ENCODE measurements around the gene AAMP. TPM values are rescaled to one million over a fixed set of nuclear protein-coding genes. Genes with fewer than 3 reads are reported as not detected.

AAMP gene
- total RNA-seq, 1 experiment from 2014 or later = 125 TPM

DNA sequence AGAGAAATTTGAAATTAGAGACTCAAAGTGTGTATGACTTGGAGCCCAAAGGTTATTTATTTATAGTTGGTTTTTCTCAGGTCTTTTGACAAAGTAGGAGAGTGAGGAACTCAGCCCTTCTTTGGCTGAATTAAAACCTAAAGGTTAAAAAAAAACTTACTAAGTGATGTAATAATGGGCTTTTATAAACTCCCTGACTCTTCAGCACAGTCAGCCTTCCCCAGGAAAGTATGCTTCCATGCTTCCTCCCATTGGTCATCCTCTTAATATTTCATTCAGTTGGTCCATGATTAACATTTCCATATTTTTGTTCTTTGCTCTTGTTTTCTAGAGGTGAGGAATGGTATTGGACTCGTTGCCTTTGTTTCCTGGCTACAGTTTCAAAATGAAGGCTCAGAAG, 45.8 kb downstream of the AAMP start:
- Mint-ChIP-seq H3K4me1 (peaks cover 14% of the 10 kb centered on the region), H3K9me3 (no peaks in the 10 kb centered on the region), H3K4me3 (no peak overlapping the region), H3K27ac (0 out of 2 replicates have a peak overlapping the region, but pooled peaks have one; percentile 32), H3K27me3 (ENCODE audit: low read depth) (no peaks in the 10 kb centered on the region), H3K36me3 (peaks cover 52% of the 10 kb centered on the region)
- TF ChIP-seq HMGA2 (CRISPR knock-in tag; IDR thresholded peaks at IDR 0.05) (no peak), KAT7 (CRISPR knock-in tag; IDR thresholded peaks at IDR 0.05; ENCODE audit: borderline replicate concordance) (no peak)
- TF ChIP-seq, protein P1, sequence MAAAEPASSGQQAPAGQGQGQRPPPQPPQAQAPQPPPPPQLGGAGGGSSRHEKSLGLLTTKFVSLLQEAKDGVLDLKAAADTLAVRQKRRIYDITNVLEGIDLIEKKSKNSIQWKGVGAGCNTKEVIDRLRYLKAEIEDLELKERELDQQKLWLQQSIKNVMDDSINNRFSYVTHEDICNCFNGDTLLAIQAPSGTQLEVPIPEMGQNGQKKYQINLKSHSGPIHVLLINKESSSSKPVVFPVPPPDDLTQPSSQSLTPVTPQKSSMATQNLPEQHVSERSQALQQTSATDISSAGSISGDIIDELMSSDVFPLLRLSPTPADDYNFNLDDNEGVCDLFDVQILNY (CRISPR knock-in tag; IDR thresholded peaks at IDR 0.05) = no peak
- TF ChIP-seq, protein P2, sequence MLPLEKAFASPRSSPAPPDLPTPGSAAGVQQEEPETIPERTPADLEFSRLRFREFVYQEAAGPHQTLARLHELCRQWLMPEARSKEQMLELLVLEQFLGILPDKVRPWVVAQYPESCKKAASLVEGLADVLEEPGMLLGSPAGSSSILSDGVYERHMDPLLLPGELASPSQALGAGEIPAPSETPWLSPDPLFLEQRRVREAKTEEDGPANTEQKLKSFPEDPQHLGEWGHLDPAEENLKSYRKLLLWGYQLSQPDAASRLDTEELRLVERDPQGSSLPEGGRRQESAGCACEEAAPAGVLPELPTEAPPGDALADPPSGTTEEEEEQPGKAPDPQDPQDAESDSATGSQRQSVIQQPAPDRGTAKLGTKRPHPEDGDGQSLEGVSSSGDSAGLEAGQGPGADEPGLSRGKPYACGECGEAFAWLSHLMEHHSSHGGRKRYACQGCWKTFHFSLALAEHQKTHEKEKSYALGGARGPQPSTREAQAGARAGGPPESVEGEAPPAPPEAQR (CRISPR knock-in tag; IDR thresholded peaks at IDR 0.05) = no peak
- TF ChIP-seq, protein P3, sequence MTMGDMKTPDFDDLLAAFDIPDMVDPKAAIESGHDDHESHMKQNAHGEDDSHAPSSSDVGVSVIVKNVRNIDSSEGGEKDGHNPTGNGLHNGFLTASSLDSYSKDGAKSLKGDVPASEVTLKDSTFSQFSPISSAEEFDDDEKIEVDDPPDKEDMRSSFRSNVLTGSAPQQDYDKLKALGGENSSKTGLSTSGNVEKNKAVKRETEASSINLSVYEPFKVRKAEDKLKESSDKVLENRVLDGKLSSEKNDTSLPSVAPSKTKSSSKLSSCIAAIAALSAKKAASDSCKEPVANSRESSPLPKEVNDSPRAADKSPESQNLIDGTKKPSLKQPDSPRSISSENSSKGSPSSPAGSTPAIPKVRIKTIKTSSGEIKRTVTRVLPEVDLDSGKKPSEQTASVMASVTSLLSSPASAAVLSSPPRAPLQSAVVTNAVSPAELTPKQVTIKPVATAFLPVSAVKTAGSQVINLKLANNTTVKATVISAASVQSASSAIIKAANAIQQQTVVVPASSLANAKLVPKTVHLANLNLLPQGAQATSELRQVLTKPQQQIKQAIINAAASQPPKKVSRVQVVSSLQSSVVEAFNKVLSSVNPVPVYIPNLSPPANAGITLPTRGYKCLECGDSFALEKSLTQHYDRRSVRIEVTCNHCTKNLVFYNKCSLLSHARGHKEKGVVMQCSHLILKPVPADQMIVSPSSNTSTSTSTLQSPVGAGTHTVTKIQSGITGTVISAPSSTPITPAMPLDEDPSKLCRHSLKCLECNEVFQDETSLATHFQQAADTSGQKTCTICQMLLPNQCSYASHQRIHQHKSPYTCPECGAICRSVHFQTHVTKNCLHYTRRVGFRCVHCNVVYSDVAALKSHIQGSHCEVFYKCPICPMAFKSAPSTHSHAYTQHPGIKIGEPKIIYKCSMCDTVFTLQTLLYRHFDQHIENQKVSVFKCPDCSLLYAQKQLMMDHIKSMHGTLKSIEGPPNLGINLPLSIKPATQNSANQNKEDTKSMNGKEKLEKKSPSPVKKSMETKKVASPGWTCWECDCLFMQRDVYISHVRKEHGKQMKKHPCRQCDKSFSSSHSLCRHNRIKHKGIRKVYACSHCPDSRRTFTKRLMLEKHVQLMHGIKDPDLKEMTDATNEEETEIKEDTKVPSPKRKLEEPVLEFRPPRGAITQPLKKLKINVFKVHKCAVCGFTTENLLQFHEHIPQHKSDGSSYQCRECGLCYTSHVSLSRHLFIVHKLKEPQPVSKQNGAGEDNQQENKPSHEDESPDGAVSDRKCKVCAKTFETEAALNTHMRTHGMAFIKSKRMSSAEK (CRISPR knock-in tag; IDR thresholded peaks at IDR 0.05; ENCODE audit: borderline replicate concordance) = no peak
- ChIA-PET CTCF (no interaction called here), POLR2A (no interaction called here)
- no peak for DNase-seq (ENCODE audit: low spot score)
- no peak for ATAC-seq

DNA sequence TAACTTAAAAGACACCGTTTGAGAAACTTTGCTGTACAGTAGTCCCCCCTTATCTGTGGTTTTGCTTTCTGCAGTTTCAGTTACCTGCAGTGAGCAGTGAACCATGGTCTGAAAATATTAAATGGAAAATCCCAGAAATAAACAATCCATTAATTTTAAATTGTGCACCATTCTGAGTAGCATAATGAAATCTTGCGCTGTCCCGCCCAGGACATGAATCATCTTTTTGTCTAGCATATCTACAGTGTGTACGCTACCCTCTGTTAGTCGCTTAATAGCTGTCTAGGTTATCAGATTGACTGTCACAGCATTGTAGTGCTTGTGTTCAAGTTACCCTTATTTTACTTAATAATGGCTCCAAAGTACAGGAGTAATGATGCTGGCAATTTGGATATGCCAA, 46.9 kb downstream of the AAMP start:
- Mint-ChIP-seq H3K27ac (no peak overlapping the region), H3K9me3 (no peaks in the 10 kb centered on the region), H3K4me3 (no peak overlapping the region), H3K36me3 (peaks cover 40% of the 10 kb centered on the region), H3K27me3 (ENCODE audit: low read depth) (no peaks in the 10 kb centered on the region), H3K4me1 (peaks cover 25% of the 10 kb centered on the region)
- ChIA-PET POLR2A (no interaction called here), CTCF (interaction anchor here (2.1 kb wide), 1 partner anchor 8 kb away, joined by 4 read pairs; no protein-coding TSS in a partner anchor)
- ATAC-seq (no peak), DNase-seq (ENCODE audit: low spot score) (no peak)
- no peak for TF ChIP-seq TCF7 (CRISPR knock-in tag; IDR thresholded peaks at IDR 0.05; ENCODE audit: low read depth)
- TF ChIP-seq, protein P4, sequence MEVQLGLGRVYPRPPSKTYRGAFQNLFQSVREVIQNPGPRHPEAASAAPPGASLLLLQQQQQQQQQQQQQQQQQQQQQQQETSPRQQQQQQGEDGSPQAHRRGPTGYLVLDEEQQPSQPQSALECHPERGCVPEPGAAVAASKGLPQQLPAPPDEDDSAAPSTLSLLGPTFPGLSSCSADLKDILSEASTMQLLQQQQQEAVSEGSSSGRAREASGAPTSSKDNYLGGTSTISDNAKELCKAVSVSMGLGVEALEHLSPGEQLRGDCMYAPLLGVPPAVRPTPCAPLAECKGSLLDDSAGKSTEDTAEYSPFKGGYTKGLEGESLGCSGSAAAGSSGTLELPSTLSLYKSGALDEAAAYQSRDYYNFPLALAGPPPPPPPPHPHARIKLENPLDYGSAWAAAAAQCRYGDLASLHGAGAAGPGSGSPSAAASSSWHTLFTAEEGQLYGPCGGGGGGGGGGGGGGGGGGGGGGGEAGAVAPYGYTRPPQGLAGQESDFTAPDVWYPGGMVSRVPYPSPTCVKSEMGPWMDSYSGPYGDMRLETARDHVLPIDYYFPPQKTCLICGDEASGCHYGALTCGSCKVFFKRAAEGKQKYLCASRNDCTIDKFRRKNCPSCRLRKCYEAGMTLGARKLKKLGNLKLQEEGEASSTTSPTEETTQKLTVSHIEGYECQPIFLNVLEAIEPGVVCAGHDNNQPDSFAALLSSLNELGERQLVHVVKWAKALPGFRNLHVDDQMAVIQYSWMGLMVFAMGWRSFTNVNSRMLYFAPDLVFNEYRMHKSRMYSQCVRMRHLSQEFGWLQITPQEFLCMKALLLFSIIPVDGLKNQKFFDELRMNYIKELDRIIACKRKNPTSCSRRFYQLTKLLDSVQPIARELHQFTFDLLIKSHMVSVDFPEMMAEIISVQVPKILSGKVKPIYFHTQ (CRISPR knock-in tag; IDR thresholded peaks at IDR 0.05) = no peak
- TF ChIP-seq, protein P5, sequence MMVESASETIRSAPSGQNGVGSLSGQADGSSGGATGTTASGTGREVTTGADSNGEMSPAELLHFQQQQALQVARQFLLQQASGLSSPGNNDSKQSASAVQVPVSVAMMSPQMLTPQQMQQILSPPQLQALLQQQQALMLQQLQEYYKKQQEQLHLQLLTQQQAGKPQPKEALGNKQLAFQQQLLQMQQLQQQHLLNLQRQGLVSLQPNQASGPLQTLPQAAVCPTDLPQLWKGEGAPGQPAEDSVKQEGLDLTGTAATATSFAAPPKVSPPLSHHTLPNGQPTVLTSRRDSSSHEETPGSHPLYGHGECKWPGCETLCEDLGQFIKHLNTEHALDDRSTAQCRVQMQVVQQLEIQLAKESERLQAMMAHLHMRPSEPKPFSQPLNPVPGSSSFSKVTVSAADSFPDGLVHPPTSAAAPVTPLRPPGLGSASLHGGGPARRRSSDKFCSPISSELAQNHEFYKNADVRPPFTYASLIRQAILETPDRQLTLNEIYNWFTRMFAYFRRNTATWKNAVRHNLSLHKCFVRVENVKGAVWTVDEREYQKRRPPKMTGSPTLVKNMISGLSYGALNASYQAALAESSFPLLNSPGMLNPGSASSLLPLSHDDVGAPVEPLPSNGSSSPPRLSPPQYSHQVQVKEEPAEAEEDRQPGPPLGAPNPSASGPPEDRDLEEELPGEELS (CRISPR knock-in tag; IDR thresholded peaks at IDR 0.05) = no peak
- no peak for TF ChIP-seq GRHL2 (CRISPR knock-in tag; IDR thresholded peaks at IDR 0.05; ENCODE audit: insufficient replicate concordance, severe bottlenecking)
- TF ChIP-seq, protein P6, sequence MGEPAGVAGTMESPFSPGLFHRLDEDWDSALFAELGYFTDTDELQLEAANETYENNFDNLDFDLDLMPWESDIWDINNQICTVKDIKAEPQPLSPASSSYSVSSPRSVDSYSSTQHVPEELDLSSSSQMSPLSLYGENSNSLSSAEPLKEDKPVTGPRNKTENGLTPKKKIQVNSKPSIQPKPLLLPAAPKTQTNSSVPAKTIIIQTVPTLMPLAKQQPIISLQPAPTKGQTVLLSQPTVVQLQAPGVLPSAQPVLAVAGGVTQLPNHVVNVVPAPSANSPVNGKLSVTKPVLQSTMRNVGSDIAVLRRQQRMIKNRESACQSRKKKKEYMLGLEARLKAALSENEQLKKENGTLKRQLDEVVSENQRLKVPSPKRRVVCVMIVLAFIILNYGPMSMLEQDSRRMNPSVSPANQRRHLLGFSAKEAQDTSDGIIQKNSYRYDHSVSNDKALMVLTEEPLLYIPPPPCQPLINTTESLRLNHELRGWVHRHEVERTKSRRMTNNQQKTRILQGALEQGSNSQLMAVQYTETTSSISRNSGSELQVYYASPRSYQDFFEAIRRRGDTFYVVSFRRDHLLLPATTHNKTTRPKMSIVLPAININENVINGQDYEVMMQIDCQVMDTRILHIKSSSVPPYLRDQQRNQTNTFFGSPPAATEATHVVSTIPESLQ (CRISPR knock-in tag; IDR thresholded peaks at IDR 0.05) = no peak
- TF ChIP-seq PRRX2 (CRISPR knock-in tag; IDR thresholded peaks at IDR 0.05) = no peak
- TF ChIP-seq GABPB1 (CRISPR knock-in tag; IDR thresholded peaks at IDR 0.05) = no peak
- TF ChIP-seq CREM (CRISPR knock-in tag; IDR thresholded peaks at IDR 0.05) = no peak
- no peak for TF ChIP-seq KAT7 (CRISPR knock-in tag; IDR thresholded peaks at IDR 0.05; ENCODE audit: borderline replicate concordance)
- TF ChIP-seq, protein P7, sequence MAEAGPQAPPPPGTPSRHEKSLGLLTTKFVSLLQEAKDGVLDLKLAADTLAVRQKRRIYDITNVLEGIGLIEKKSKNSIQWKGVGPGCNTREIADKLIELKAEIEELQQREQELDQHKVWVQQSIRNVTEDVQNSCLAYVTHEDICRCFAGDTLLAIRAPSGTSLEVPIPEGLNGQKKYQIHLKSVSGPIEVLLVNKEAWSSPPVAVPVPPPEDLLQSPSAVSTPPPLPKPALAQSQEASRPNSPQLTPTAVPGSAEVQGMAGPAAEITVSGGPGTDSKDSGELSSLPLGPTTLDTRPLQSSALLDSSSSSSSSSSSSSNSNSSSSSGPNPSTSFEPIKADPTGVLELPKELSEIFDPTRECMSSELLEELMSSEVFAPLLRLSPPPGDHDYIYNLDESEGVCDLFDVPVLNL (CRISPR knock-in tag; IDR thresholded peaks at IDR 0.05; ENCODE audit: borderline replicate concordance, low read depth) = no peak
- TF ChIP-seq, protein P8, sequence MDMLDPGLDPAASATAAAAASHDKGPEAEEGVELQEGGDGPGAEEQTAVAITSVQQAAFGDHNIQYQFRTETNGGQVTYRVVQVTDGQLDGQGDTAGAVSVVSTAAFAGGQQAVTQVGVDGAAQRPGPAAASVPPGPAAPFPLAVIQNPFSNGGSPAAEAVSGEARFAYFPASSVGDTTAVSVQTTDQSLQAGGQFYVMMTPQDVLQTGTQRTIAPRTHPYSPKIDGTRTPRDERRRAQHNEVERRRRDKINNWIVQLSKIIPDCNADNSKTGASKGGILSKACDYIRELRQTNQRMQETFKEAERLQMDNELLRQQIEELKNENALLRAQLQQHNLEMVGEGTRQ (CRISPR knock-in tag; IDR thresholded peaks at IDR 0.05) = no peak
- no peak for TF ChIP-seq SMAD3 (CRISPR knock-in tag; IDR thresholded peaks at IDR 0.05; ENCODE audit: borderline replicate concordance)
- TF ChIP-seq RELA (CRISPR knock-in tag; IDR thresholded peaks at IDR 0.05; ENCODE audit: borderline replicate concordance) = no peak
